ENCODE measurements around the gene CNR2.

The CNR2 gene

DNA sequence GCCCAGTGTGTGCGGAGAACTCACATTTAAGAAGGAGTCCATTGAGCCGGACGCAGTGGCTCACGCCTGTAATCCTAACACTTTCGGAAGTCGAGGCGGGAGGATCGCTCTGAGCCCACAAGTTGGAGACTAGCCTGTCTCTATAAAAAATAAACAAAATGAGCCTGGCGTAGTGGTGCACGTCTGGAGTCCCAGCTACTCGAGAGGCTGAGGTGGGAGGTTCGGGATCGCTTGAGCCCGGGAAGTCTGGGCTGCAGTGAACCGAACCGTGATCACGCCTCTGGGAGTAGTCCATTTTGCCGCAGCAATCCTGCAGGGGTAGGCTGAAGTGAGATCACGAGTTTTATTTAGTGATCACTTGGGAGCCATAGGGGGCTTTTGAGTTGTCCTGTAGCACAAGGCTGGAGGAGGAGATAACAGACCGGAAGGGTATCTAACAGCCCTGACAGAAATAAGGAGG is 44.6 kb downstream of the CNR2 start:
- peak; percentile 37 for ATAC-seq
- TF ChIP-seq, protein P1, sequence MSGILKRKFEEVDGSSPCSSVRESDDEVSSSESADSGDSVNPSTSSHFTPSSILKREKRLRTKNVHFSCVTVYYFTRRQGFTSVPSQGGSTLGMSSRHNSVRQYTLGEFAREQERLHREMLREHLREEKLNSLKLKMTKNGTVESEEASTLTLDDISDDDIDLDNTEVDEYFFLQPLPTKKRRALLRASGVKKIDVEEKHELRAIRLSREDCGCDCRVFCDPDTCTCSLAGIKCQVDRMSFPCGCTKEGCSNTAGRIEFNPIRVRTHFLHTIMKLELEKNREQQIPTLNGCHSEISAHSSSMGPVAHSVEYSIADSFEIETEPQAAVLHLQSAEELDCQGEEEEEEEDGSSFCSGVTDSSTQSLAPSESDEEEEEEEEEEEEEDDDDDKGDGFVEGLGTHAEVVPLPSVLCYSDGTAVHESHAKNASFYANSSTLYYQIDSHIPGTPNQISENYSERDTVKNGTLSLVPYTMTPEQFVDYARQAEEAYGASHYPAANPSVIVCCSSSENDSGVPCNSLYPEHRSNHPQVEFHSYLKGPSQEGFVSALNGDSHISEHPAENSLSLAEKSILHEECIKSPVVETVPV (CRISPR knock-in tag; IDR thresholded peaks at IDR 0.05) = no peak
- no peak for TF ChIP-seq ZC3H10 (CRISPR knock-in tag; IDR thresholded peaks at IDR 0.05)

- TF ChIP-seq PPARA (CRISPR knock-in tag; IDR thresholded peaks at IDR 0.05; ENCODE audit: borderline replicate concordance) (no peak), SNAI2 (CRISPR knock-in tag; IDR thresholded peaks at IDR 0.05) (no peak), ISL1 (CRISPR knock-in tag; IDR thresholded peaks at IDR 0.05) (no peak), ZFP30 (CRISPR knock-in tag; IDR thresholded peaks at IDR 0.05) (no peak), ZNF565 (CRISPR knock-in tag; conservative IDR thresholded peaks at IDR 0.05; ENCODE audit: low read depth) (no peak), TOX (CRISPR knock-in tag; IDR thresholded peaks at IDR 0.05; ENCODE audit: borderline replicate concordance) (no peak), BACH2 (CRISPR knock-in tag; IDR thresholded peaks at IDR 0.05; ENCODE audit: borderline replicate concordance) (no peak), ZC3H10 (CRISPR knock-in tag; IDR thresholded peaks at IDR 0.05) (no peak), POU6F1 (CRISPR knock-in tag; IDR thresholded peaks at IDR 0.05; ENCODE audit: borderline replicate concordance, low read depth) (no peak), OSR1 (CRISPR knock-in tag; IDR thresholded peaks at IDR 0.05) (no peak), CSDC2 (CRISPR knock-in tag; IDR thresholded peaks at IDR 0.05) (no peak), ZFP3 (CRISPR knock-in tag; IDR thresholded peaks at IDR 0.05) (no peak), ZNF8 (CRISPR knock-in tag; IDR thresholded peaks at IDR 0.05) (no peak), ARNTL (CRISPR knock-in tag; IDR thresholded peaks at IDR 0.05; ENCODE audit: borderline replicate concordance, low read depth) (no peak), RARB (CRISPR knock-in tag; IDR thresholded peaks at IDR 0.05) (no peak), ESRRG (CRISPR knock-in tag; IDR thresholded peaks at IDR 0.05) (no peak)
- TF ChIP-seq, protein P2, sequence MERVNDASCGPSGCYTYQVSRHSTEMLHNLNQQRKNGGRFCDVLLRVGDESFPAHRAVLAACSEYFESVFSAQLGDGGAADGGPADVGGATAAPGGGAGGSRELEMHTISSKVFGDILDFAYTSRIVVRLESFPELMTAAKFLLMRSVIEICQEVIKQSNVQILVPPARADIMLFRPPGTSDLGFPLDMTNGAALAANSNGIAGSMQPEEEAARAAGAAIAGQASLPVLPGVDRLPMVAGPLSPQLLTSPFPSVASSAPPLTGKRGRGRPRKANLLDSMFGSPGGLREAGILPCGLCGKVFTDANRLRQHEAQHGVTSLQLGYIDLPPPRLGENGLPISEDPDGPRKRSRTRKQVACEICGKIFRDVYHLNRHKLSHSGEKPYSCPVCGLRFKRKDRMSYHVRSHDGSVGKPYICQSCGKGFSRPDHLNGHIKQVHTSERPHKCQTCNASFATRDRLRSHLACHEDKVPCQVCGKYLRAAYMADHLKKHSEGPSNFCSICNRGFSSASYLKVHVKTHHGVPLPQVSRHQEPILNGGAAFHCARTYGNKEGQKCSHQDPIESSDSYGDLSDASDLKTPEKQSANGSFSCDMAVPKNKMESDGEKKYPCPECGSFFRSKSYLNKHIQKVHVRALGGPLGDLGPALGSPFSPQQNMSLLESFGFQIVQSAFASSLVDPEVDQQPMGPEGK (CRISPR knock-in tag; IDR thresholded peaks at IDR 0.05; ENCODE audit: borderline replicate concordance) = no peak
- TF ChIP-seq, protein P3, sequence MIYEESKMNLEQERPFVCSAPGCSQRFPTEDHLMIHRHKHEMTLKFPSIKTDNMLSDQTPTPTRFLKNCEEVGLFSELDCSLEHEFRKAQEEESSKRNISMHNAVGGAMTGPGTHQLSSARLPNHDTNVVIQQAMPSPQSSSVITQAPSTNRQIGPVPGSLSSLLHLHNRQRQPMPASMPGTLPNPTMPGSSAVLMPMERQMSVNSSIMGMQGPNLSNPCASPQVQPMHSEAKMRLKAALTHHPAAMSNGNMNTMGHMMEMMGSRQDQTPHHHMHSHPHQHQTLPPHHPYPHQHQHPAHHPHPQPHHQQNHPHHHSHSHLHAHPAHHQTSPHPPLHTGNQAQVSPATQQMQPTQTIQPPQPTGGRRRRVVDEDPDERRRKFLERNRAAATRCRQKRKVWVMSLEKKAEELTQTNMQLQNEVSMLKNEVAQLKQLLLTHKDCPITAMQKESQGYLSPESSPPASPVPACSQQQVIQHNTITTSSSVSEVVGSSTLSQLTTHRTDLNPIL (CRISPR knock-in tag; IDR thresholded peaks at IDR 0.05; ENCODE audit: low read depth) = no peak
- TF ChIP-seq, protein P1 (CRISPR knock-in tag; IDR thresholded peaks at IDR 0.05) = no peak
- TF ChIP-seq, protein P4, sequence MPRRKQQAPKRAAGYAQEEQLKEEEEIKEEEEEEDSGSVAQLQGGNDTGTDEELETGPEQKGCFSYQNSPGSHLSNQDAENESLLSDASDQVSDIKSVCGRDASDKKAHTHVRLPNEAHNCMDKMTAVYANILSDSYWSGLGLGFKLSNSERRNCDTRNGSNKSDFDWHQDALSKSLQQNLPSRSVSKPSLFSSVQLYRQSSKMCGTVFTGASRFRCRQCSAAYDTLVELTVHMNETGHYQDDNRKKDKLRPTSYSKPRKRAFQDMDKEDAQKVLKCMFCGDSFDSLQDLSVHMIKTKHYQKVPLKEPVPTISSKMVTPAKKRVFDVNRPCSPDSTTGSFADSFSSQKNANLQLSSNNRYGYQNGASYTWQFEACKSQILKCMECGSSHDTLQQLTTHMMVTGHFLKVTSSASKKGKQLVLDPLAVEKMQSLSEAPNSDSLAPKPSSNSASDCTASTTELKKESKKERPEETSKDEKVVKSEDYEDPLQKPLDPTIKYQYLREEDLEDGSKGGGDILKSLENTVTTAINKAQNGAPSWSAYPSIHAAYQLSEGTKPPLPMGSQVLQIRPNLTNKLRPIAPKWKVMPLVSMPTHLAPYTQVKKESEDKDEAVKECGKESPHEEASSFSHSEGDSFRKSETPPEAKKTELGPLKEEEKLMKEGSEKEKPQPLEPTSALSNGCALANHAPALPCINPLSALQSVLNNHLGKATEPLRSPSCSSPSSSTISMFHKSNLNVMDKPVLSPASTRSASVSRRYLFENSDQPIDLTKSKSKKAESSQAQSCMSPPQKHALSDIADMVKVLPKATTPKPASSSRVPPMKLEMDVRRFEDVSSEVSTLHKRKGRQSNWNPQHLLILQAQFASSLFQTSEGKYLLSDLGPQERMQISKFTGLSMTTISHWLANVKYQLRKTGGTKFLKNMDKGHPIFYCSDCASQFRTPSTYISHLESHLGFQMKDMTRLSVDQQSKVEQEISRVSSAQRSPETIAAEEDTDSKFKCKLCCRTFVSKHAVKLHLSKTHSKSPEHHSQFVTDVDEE (CRISPR knock-in tag; IDR thresholded peaks at IDR 0.05) = no peak
- peak; percentile 98 for ATAC-seq
Observed at GRCh38 chr1:23867895-23868556, 45.1 kb downstream of the CNR2 start, which contains the start of gene FUCA1. Gene FUCA1 (minus strand): TSS chr1:23868290. CDS start chr1:23868286, 4 bp downstream.

Measured in SK-N-SH treated with all-trans-retinoic acid at 6 μM for 48 hours (cell line).